ENCODE measurements around the gene FKBP3. TPM values are rescaled to one million over a fixed set of nuclear protein-coding genes. Genes with fewer than 3 reads are reported as not detected.

FKBP3 gene
- total and polyA plus RNA-seq, 2 of the 8 experiments (the other 6 are each of a cell fraction or from before 2014, with no cell fraction given) = 36.0 to 149 TPM

GRCh38 chr14:45083976-45084722 lies 50.1 kb downstream of the FKBP3 start, which contains the start of gene PRPF39 (continued):
- peak; percentile 65; the same call in 1 of the 2 replicates for TF ChIP-seq RBBP5 (IDR thresholded peaks at IDR 0.05; ENCODE audit: borderline replicate concordance, low read depth, low read length)
- TF ChIP-seq CBX8 (IDR thresholded peaks at IDR 0.05; ENCODE audit: borderline replicate concordance, low read depth, low read length) = no peak
- 0 out of 2 replicates have a peak, but pooled peaks have one; percentile 7 for TF ChIP-seq TCF12 (IDR thresholded peaks at IDR 0.05; ENCODE audit: low read depth, low read length)
- TF ChIP-seq TAF7 (optimal IDR thresholded peaks at IDR 0.05; ENCODE audit: borderline replicate concordance, low read depth, low read length) = no peak
- TF ChIP-seq, protein P1, sequence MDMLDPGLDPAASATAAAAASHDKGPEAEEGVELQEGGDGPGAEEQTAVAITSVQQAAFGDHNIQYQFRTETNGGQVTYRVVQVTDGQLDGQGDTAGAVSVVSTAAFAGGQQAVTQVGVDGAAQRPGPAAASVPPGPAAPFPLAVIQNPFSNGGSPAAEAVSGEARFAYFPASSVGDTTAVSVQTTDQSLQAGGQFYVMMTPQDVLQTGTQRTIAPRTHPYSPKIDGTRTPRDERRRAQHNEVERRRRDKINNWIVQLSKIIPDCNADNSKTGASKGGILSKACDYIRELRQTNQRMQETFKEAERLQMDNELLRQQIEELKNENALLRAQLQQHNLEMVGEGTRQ (IDR thresholded peaks at IDR 0.05; ENCODE audit: low read length) = peak; percentile 85
- TF ChIP-seq CEBPB (IDR thresholded peaks at IDR 0.05; ENCODE audit: low read depth, low read length) = no peak
- TF ChIP-seq KDM4A (IDR thresholded peaks at IDR 0.05; ENCODE audit: low read depth, low read length, severe bottlenecking) = peak; percentile 52
- no peak for TF ChIP-seq FOSL1 (IDR thresholded peaks at IDR 0.05; ENCODE audit: insufficient read depth, low read depth, low read length)
- TF ChIP-seq EGR1 (IDR thresholded peaks at IDR 0.05; ENCODE audit: borderline replicate concordance, low read depth, low read length) = 0 out of 2 replicates have a peak, but pooled peaks have one; percentile 18
- TF ChIP-seq TEAD4 (IDR thresholded peaks at IDR 0.05; ENCODE audit: low read depth, low read length) = no peak
- peak; percentile 99 for TF ChIP-seq POLR2AphosphoS5 (IDR thresholded peaks at IDR 0.05; ENCODE audit: low read depth, low read length)
- peak; percentile 88 to 95 for TF ChIP-seq POLR2A (IDR thresholded peaks at IDR 0.05; ENCODE audit: control extremely low read depth in 1 of 2, low read depth in 2 of 2, low read length in 2 of 2)
- peak in 1 of 2 experiments; percentile 89; a peak in 2 of 4 replicates for TF ChIP-seq SIN3A (conservative IDR thresholded peaks at IDR 0.05 in 1 of 2, IDR thresholded peaks at IDR 0.05 in 1 of 2; ENCODE audit: low read depth in 1 of 2, low read length in 2 of 2)
- TF ChIP-seq, protein P2, sequence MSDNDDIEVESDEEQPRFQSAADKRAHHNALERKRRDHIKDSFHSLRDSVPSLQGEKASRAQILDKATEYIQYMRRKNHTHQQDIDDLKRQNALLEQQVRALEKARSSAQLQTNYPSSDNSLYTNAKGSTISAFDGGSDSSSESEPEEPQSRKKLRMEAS (IDR thresholded peaks at IDR 0.05) = peak; percentile 89
- TF ChIP-seq RAD21 (IDR thresholded peaks at IDR 0.05 in 1 of 2, conservative IDR thresholded peaks at IDR 0.05 in 1 of 2; ENCODE audit: low read depth in 2 of 2, low read length in 2 of 2) = no peak
- no peak for TF ChIP-seq HDAC6 (IDR thresholded peaks at IDR 0.05; ENCODE audit: low read depth, low read length)
- no peak for TF ChIP-seq CTCF (IDR thresholded peaks at IDR 0.05; ENCODE audit: control extremely low read depth in 1 of 3, insufficient read depth in 1 of 3, low read depth in 1 of 3, low read length in 3 of 3)
- no peak for TF ChIP-seq CHD2 (IDR thresholded peaks at IDR 0.05; ENCODE audit: low read length)
- TF ChIP-seq MAFK (IDR thresholded peaks at IDR 0.05; ENCODE audit: low read depth, low read length) = no peak
- TF ChIP-seq BACH1 (IDR thresholded peaks at IDR 0.05; ENCODE audit: low read length) = no peak

Measured in H1 (cell line).